KMS-11 (cell line): Measurements from ENCODE around the gene RAD18.

Source experiments
- H2AFZ ChIP-seq: fragments of 200-600 bp; sonication (generic); 2 replicates; pipeline ENCODE4 v1.6.1; 2016; ENCODE audit warnings: antibody characterized with exemption, mixed run types, low read depth
- H3K27ac ChIP-seq: fragments of 200-600 bp; sonication (generic); 2 replicates; pipeline ENCODE4 v1.6.1; 2016; ENCODE audit warnings: mild to moderate bottlenecking, mixed run types
- H3K27me3 ChIP-seq: fragments of 200-600 bp; sonication (generic); 2 replicates; pipeline ENCODE4 v1.6.1; 2017; ENCODE audit warnings: mild to moderate bottlenecking, low read depth, mixed run types, moderate library complexity; ENCODE audit not compliant: insufficient read depth
- H3K36me3 ChIP-seq: fragments of 200-600 bp; sonication (generic); 2 replicates; pipeline ENCODE4 v1.6.1; 2017; ENCODE audit warnings: mild to moderate bottlenecking, mixed run types; ENCODE audit not compliant: insufficient read depth
- H3K4me1 ChIP-seq: fragments of 200-600 bp; sonication (generic); 2 replicates; pipeline ENCODE4 v1.6.1; 2016; ENCODE audit warnings: mild to moderate bottlenecking, low read depth, mixed run types; ENCODE audit not compliant: poor library complexity, severe bottlenecking
- H3K4me2 ChIP-seq: fragments of 200-600 bp; sonication (generic); 2 replicates; pipeline ENCODE4 v1.7.0; 2016; ENCODE audit warnings: mild to moderate bottlenecking, mixed run types
- H3K4me3 ChIP-seq: fragments of 200-600 bp; sonication (generic); IDR thresholded peaks from 2 replicates; pipeline ENCODE4 v1.6.1; 2017; ENCODE audit warnings: low read depth, low read length, mixed read lengths; ENCODE audit not compliant: insufficient read depth
- H3K79me2 ChIP-seq: fragments of 200-600 bp; sonication (generic); 2 replicates; pipeline ENCODE4 v1.6.1; 2016; ENCODE audit warnings: low read depth, mixed run types; ENCODE audit not compliant: insufficient read depth
- H3K9ac ChIP-seq: fragments of 200-600 bp; sonication (generic); 2 replicates; pipeline ENCODE4 v1.6.1; 2016; ENCODE audit warnings: mild to moderate bottlenecking, mixed run types
- H4K20me1 ChIP-seq: fragments of 200-600 bp; sonication (generic); 2 replicates; pipeline ENCODE4 v1.6.1; 2016; ENCODE audit warnings: mild to moderate bottlenecking, mixed run types; ENCODE audit not compliant: insufficient read depth
- TF ChIP-seq, protein P1 (sequence below): fragments of 200-600 bp; sonication (generic); conservative IDR thresholded peaks from 2 replicates; pipeline ENCODE4 v1.6.1; 2017; ENCODE audit warnings: low read depth, mild to moderate bottlenecking, antibody characterized with exemption, low read length, moderate library complexity, mixed read lengths

RAD18 gene

DNA sequence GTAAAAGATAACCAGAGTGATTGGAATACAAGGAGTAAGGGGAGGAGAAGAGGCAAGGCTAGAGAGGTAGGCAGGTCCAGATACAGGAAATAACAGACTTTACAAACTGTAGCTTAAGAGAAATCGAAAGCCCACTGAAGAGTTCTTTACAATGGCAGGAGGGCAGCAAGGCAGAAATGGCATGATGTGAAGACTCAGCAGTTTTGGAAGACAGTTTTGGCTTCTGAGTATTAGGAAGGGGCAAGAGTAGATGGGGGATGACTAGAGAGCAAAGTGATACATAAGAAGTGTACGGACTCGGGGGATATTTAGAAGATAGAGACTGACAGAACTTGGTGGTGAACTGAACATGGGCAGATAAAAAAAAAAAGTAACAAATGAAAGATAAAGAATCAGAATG is 54.1 kb downstream of the RAD18 start:
- no peaks in the 10 kb centered on the region for H4K20me1 ChIP-seq
- H3K9ac ChIP-seq: no peak overlapping the region
- H3K4me2 ChIP-seq: no peak overlapping the region
- no peaks in the 10 kb centered on the region for H3K36me3 ChIP-seq
- H3K4me3 ChIP-seq: no peak overlapping the region
- no peak overlapping the region for H2AFZ ChIP-seq
- H3K79me2 ChIP-seq: no peaks in the 10 kb centered on the region
- H3K27ac ChIP-seq: no peak overlapping the region
- no peaks in the 10 kb centered on the region for H3K27me3 ChIP-seq
- H3K4me1 ChIP-seq: no peaks in the 10 kb centered on the region
- TF ChIP-seq, protein P1, sequence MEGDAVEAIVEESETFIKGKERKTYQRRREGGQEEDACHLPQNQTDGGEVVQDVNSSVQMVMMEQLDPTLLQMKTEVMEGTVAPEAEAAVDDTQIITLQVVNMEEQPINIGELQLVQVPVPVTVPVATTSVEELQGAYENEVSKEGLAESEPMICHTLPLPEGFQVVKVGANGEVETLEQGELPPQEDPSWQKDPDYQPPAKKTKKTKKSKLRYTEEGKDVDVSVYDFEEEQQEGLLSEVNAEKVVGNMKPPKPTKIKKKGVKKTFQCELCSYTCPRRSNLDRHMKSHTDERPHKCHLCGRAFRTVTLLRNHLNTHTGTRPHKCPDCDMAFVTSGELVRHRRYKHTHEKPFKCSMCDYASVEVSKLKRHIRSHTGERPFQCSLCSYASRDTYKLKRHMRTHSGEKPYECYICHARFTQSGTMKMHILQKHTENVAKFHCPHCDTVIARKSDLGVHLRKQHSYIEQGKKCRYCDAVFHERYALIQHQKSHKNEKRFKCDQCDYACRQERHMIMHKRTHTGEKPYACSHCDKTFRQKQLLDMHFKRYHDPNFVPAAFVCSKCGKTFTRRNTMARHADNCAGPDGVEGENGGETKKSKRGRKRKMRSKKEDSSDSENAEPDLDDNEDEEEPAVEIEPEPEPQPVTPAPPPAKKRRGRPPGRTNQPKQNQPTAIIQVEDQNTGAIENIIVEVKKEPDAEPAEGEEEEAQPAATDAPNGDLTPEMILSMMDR: no peak

DNA sequence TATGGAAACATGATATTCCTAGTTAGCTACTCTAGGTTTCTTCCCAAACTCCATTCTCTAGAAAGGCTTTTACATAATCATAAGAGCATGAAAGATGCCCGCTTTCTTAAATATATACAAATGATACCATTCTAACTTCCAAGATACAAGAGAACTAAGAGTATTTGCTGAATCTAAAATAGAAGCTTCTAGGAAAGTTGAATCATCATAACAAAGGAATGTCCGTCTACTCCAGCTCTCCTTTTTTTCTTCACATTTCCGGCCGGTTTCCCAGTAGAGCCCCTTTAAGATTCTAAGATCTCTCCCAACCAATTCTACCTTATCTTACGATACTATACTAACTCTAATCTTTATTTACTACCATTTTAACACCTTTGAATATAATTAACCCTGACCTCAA is 60.1 kb downstream of the RAD18 start:
- Histone ChIP-seq H3K9ac (no peak overlapping the region), H4K20me1 (no peaks in the 10 kb centered on the region), H3K27ac (no peak overlapping the region), H3K4me1 (no peaks in the 10 kb centered on the region), H3K36me3 (no peaks in the 10 kb centered on the region), H2AFZ (no peak overlapping the region), H3K4me2 (no peak overlapping the region), H3K27me3 (no peaks in the 10 kb centered on the region), H3K79me2 (no peaks in the 10 kb centered on the region), H3K4me3 (no peak overlapping the region)
- TF ChIP-seq, protein P1: no peak

DNA sequence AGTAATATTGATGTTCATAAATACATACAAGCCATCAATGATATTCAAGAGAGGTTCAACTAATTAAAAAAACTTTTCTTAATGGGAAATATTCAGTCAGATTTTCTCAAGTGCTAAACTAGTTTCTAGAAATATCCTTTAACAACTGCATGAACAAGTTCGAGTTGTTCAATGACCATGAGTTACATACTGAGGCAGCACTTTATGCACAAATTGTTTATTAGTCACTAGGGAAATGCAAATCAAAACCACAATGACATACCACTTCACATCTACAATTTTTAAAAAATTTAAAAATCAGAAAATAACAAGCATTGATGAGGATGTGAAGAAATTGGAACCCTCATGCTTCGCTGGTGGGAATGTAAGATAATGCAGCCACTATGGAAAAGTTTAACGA is 62.4 kb downstream of the RAD18 start:
- Histone ChIP-seq H2AFZ (no peak overlapping the region), H3K36me3 (no peaks in the 10 kb centered on the region), H3K27ac (no peak overlapping the region), H3K27me3 (no peaks in the 10 kb centered on the region), H3K4me3 (no peak overlapping the region), H3K4me1 (no peaks in the 10 kb centered on the region), H4K20me1 (no peaks in the 10 kb centered on the region), H3K4me2 (no peak overlapping the region), H3K9ac (no peak overlapping the region), H3K79me2 (no peaks in the 10 kb centered on the region)
- TF ChIP-seq, protein P1: no peak

DNA sequence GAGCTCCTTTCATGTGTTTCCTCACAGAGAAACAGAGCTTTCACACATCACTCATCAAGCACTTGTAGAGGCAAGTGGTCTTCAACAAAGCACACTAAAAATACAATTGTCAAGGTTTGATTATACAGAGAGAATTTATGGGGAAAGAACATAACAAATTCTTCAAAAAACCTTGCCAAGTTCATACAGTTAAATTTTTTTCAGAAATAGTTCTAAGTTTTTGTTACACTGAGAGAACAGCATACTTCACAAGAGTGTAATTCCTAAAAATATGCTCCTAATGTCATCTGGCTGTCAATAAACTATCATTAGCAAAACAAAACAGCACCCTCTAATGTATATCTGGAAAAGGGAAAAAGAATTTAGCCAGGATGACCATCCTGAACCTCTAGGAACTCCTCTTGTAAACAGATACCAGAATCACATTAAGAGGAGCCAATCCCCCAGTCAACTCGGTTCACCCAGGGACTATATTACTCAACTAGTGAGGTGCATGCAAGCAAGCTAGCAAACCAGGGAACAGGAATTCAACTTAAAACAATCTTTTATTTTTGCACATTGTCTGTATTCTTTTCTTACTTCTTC is 63.3 kb downstream of the RAD18 start:
- no peaks in the 10 kb centered on the region for H3K79me2 ChIP-seq
- no peak overlapping the region for H3K9ac ChIP-seq
- H3K27ac ChIP-seq: no peak overlapping the region
- H2AFZ ChIP-seq: no peak overlapping the region
- no peak overlapping the region for H3K4me2 ChIP-seq
- TF ChIP-seq, protein P1: no peak
- H4K20me1 ChIP-seq: no peaks in the 10 kb centered on the region
- H3K36me3 ChIP-seq: no peaks in the 10 kb centered on the region
- H3K4me3 ChIP-seq: no peak overlapping the region
- H3K4me1 ChIP-seq: no peaks in the 10 kb centered on the region
- no peaks in the 10 kb centered on the region for H3K27me3 ChIP-seq
